Measurements from ENCODE around the gene SLC39A1.
A peak's percentile ranks its signal among the peaks of the same experiment; 100 is the strongest.

Gene SLC39A1

GRCh38 chr1:153951801-153952200 lies 11.5 kb downstream of the SLC39A1 start:
- DNase-seq (ENCODE audit: low read depth): no peak

- DNase-seq (ENCODE audit: low read depth): no peak
Observed at GRCh38 chr1:153951183-153951582, 12.2 kb downstream of the SLC39A1 start.

GRCh38 chr1:153946622-153947241 lies 16.6 kb downstream of the SLC39A1 start, which contains the start of gene DENND4B:
TSS of gene DENND4B (minus strand) at chr1:153946718. CDS start at chr1:153944374, 2,344 bp downstream.
- DNase-seq (ENCODE audit: low read depth): peak; percentile 74

- peak; percentile 84 for DNase-seq (ENCODE audit: low read depth)
Observed at GRCh38 chr1:153945795-153946621, 17.3 kb downstream of the SLC39A1 start.

DNA sequence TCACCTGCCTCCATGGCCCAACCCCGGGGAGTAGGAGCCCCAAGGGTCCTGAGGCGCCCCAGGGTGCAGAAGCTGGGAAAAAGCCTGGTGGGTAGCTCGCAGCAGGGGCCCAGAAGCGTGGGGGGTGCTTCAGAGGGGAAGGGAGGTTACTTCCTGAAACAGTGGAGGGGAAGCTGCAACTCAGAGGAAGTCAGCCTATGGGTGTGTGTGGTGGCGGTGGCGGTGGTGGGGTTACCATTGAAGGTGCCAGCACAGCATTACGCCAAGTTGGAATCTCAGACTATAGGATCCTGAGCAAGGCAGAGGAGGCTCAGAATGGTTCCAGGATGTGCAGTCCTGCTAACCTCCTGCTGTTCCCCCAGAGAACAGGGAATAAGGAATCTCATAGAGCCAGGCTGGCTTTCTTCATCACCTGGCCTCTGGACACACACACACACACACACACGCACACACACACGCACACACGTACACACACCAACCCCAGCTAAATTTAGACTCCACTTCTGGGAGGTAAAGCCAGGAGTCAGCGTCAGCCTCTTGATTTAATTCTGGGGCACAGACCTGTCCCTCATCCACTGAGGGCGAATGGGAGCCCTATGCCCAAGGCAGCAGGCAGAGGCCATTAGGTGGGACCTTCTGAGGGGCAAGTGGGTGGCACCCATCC lies 18.1 kb downstream of the SLC39A1 start:
- peak; percentile 53 for DNase-seq (ENCODE audit: low read depth)

GRCh38 chr1:153944827-153945117 lies 18.6 kb downstream of the SLC39A1 start:
- no peak for DNase-seq (ENCODE audit: low read depth)

DNA sequence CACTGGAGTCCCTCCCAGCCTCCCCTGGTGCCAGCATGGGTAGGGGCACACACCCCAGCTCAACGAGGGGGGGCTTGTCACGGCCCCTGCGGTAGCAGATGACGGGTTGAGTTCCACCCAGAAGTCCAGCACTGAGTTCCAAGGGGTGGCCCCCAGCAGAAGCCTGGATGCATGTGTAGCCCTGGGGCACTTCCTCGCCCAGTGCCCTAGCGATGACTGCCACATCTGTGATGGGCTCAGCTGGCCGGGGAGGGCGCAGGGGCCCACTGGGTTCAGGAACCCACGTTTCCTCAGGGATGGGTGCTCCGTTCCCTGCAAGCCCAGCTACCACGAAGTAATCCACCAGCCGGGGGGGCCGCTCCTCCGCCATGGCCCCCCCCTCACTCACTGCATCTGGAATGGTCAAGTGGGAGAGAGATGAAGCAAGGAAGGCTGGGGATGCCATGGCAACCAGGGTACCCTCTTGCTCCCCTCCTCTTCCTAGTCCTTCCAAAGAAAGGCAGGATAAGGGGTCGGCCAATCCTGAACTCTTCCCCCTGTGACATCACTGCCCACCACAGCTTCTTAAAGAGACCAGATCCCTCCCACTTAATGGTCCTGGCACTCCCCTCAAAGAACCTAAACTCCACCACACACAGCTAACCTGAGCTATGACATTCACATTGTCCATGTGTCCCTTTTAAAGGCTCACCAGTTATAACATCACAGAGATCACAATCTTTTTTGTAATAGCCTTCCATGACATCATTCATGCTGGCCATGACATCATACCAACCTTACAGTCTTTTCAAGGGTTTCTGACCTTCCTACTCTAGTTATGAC lies 19.1 kb downstream of the SLC39A1 start:
- DNase-seq (ENCODE audit: low read depth): no peak

GRCh38 chr1:153942766-153943549 lies 20.4 kb downstream of the SLC39A1 start:
- DNase-seq (ENCODE audit: low read depth): no peak

DNA sequence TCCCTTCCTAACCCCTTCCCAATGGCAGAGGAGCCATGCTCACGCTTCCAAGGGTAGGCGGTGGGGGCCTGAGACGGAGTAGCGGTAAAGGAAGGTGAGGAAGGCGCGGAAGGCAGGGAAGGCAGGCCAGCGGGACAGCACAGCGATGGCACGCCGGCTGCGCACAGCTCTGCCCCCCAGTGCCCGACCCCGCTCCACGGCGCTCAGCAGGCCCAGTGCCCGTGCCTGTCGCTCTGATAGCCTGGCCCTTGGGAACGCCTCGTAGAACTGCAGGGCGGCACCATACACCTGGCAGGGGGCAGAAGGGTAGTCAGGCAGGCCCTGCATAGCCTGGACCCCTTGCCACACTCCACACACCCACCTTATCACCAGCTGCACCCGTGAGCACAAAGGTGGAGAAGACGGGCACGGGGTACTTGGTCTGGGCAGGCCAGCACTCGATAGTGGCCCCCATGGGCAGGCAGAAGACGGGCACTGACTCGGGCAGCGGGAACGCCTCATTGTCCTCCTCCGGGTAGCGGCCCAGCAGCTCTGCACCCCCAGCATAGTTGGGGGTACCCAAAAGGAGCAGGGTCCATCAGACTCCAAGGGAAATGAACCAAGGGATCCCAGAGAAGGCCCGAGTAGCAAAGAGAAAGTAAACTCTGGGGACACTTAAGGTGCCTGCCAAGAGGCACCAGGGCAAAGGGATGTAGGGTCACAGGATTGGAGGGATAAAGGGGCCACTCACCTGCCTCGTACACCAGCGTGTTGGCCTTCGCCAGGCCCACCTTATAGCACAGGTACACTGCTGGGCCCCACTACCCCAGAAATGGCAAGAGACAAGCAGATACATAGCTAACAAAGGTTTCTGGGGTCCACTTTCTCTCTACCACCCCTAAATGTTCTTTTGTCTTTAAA lies 21.3 kb downstream of the SLC39A1 start:
- no peak for DNase-seq (ENCODE audit: low read depth)

DNA sequence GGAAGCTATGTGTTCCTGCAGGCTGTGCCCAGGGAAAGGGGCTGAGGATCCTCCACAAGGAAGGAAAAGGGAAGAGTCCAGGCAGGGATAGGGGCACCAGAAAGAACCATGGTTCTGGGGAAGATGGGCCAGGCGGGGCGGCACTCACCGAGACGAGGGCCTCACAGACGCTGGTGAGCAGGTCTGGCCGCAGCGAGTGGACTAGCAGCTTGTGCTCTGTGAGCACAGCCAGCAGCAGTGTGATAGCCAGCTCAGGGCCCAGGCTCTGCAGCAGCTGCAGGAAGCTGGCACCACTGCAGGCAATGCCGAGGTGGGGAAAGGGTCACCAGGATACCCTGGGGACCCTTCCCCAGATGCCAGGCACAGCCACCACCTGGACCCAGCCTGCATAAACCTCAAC lies 22.6 kb downstream of the SLC39A1 start:
- no peak for DNase-seq (ENCODE audit: low read depth)

GRCh38 chr1:153939476-153939875 lies 23.9 kb downstream of the SLC39A1 start:
- no peak for DNase-seq (ENCODE audit: low read depth)

GRCh38 chr1:153938996-153939395 lies 24.3 kb downstream of the SLC39A1 start:
- no peak for DNase-seq (ENCODE audit: low read depth)

DNA sequence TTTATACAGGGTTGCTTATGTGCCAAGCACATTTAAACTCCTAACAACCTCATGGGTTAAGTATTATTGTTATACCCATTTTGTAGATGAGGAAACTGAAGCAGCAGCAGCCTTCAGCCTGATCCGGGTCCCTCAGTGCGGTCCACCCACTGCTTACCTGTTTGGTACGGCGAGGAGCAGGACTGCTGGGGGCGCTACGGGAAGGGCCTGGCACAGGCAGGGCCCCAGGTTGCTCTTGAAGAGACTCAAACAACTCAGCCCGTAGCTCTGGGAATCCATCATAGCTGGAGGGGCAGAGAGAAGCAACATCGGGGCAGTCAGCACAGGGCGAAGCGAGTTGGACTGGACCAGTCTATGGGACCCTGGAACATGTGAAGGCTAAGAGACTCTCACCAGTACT lies 26.0 kb downstream of the SLC39A1 start:
- DNase-seq (ENCODE audit: low read depth): no peak

DNA sequence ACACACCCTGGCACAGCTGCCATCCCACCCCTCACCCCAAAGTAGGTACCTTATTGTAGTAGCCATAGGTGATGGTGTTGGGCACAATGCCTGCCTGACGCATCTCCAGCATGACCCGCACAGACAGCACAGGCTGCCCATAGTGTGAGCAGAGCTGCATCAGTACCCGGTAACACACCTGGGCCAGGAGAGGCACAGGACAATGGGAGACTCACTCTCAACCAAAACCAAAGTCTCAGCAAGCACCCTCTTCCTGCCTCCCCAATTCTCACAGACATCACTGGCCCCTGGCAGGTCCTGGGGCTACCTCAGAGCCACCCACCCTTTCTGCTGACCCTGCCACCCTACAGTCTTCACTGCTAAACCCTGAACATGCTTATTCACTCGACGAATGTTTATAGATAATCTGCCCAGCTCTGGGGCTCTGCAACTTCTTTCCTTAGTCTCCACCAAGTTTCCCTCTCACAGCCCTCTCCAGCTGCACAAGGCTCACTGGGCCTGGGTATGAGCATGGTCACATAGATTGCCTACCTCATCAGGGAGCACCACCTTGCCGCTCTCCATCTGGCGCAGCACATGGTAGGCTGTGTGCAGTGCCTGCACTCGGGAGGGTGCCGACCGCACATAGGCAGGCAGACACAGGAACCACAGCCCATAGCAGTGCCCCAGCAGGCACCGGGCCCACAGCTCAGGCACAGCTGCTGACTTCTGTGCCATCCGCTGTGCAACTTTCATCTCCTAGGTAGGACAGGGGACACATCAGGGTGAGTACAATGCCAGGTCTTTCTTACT lies 27.1 kb downstream of the SLC39A1 start:
- no peak for DNase-seq (ENCODE audit: low read depth)

- no peak for DNase-seq (ENCODE audit: low read depth)
Observed at GRCh38 chr1:153934746-153935145, 28.6 kb downstream of the SLC39A1 start.

DNA sequence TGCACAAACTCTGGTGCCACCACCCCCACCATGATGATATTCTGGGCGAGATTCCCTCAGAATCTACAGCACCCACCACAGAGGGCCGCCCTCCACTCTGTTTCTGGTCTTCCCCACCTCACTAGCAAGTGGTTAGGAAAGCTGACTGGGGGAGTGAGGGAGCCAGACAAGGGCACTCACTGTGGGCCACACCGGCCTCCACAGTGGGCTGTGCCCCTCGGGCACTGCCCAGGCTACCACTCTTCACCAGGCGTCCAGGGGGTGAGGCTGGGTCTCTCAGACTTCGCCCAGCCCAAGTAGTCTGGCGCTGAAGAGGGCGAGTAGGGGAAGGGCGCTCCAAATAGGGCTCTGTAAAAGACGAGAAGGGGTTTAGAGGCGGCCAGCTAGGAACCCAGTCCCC lies 29.4 kb downstream of the SLC39A1 start:
- DNase-seq (ENCODE audit: low read depth): no peak

GRCh38 chr1:153933430-153933829 lies 29.9 kb downstream of the SLC39A1 start:
- DNase-seq (ENCODE audit: low read depth): no peak

DNA sequence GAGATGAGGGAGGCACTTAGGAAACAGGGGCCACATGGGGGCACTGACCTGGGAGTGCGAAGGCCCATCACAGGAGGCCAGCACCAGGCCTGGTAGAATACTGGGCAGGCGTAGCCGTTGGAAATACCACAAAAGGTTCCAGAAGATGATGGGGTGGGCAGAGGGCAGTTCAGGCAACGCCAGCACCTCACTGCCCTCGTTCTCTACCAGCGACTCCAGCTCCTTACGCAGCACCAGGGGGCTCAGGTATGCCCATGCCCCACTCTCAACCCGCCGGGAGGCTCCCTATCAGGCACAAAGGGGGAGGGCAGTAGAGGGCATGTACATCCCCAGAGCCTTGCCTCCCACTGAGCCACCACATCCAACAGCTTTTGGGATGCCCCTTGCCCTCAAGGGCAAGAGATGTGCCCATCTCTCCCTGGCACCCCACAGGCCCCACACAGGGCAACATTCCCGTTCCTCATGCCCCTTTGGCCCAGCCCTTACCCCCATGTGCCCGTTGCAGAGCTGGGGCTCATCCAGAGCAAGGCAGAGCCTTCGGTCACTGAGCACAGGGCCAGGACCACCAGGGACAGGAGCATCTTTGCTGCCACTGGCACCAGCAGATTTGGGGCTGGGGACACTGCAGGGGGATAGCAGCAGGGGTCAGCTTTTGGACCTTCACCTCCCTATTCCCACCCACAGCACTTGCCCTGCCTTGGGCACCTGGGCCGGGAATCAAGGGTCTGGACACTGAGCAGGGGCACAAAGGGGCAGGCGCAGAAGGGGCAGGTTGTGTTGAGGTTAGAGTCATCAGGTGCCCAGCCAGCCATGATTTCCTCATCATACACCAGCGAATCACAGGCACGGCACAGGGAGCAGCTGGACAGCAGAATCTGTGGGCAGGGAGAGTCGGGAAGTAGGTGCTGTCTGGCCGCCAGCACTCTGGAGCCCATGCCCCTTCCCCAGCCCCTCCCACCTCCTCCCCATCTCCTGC lies 30.9 kb downstream of the SLC39A1 start:
- no peak for DNase-seq (ENCODE audit: low read depth)
